ENCODE measurements around the gene TOR4A.

- TF ChIP-seq, protein P1, sequence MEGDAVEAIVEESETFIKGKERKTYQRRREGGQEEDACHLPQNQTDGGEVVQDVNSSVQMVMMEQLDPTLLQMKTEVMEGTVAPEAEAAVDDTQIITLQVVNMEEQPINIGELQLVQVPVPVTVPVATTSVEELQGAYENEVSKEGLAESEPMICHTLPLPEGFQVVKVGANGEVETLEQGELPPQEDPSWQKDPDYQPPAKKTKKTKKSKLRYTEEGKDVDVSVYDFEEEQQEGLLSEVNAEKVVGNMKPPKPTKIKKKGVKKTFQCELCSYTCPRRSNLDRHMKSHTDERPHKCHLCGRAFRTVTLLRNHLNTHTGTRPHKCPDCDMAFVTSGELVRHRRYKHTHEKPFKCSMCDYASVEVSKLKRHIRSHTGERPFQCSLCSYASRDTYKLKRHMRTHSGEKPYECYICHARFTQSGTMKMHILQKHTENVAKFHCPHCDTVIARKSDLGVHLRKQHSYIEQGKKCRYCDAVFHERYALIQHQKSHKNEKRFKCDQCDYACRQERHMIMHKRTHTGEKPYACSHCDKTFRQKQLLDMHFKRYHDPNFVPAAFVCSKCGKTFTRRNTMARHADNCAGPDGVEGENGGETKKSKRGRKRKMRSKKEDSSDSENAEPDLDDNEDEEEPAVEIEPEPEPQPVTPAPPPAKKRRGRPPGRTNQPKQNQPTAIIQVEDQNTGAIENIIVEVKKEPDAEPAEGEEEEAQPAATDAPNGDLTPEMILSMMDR (IDR thresholded peaks at IDR 0.05; ENCODE audit: insufficient read depth, low read length), result no peak
- TF ChIP-seq POLR2AphosphoS5 (IDR thresholded peaks at IDR 0.05; ENCODE audit: low read depth) (no peak), GABPA (IDR thresholded peaks at IDR 0.05; ENCODE audit: low read depth) (no peak), SPI1 (IDR thresholded peaks at IDR 0.05; ENCODE audit: borderline replicate concordance, low read depth) (peak; percentile 42; the same call in 1 of the 2 replicates)
- TF ChIP-seq, protein P2, sequence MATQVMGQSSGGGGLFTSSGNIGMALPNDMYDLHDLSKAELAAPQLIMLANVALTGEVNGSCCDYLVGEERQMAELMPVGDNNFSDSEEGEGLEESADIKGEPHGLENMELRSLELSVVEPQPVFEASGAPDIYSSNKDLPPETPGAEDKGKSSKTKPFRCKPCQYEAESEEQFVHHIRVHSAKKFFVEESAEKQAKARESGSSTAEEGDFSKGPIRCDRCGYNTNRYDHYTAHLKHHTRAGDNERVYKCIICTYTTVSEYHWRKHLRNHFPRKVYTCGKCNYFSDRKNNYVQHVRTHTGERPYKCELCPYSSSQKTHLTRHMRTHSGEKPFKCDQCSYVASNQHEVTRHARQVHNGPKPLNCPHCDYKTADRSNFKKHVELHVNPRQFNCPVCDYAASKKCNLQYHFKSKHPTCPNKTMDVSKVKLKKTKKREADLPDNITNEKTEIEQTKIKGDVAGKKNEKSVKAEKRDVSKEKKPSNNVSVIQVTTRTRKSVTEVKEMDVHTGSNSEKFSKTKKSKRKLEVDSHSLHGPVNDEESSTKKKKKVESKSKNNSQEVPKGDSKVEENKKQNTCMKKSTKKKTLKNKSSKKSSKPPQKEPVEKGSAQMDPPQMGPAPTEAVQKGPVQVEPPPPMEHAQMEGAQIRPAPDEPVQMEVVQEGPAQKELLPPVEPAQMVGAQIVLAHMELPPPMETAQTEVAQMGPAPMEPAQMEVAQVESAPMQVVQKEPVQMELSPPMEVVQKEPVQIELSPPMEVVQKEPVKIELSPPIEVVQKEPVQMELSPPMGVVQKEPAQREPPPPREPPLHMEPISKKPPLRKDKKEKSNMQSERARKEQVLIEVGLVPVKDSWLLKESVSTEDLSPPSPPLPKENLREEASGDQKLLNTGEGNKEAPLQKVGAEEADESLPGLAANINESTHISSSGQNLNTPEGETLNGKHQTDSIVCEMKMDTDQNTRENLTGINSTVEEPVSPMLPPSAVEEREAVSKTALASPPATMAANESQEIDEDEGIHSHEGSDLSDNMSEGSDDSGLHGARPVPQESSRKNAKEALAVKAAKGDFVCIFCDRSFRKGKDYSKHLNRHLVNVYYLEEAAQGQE (IDR thresholded peaks at IDR 0.05; ENCODE audit: insufficient replicate concordance, low read depth), result no peak
These were observed 25.8 kb downstream of the TOR4A start for GRCh38 chr9:137303151-137303892.

All from HL-60 (cell line).